HepG2 (cell line): Measurements from ENCODE around the gene UBE2B. TPM values are rescaled to one million over a fixed set of nuclear protein-coding genes. Genes with fewer than 3 reads are reported as not detected.

ENCODE experiments used
- ATF7-NPFF ChIP-seq: sonication (generic); formaldehyde crosslinking; IDR thresholded peaks from 2 replicates; pipeline ENCODE4 v1.8.1; 2023; ENCODE audit warnings: mild to moderate bottlenecking, low read depth, missing genetic modification reagents, moderate library complexity
- CEBPB ChIP-seq: IDR thresholded peaks from 2 replicates; pipeline ENCODE4 v1.6.1; 2011; ENCODE audit warnings: low read depth, low read length, improper control_type of control experiment, borderline replicate concordance
- EED ChIP-seq: sonication (generic); formaldehyde crosslinking; IDR thresholded peaks from 2 replicates; pipeline ENCODE4 v1.5.0; 2020; ENCODE audit warnings: mild to moderate bottlenecking, missing genetic modification reagents
- ETS1 ChIP-seq: sonication (generic); formaldehyde crosslinking; IDR thresholded peaks from 2 replicates; pipeline ENCODE4 v1.4.0; 2020; ENCODE audit warnings: missing genetic modification reagents
- FOXC1 ChIP-seq: sonication (generic); formaldehyde crosslinking; IDR thresholded peaks from 2 replicates; pipeline ENCODE4 v1.8.0; 2022; ENCODE audit warnings: mild to moderate bottlenecking, missing genetic modification reagents, borderline replicate concordance
- HNRNPL ChIP-seq: fragments of 200-400 bp; formaldehyde crosslinking; IDR thresholded peaks from 2 replicates; pipeline ENCODE4 v1.6.1; 2017; ENCODE audit warnings: mild to moderate bottlenecking, low read depth, low read length
- HOXA5 ChIP-seq: sonication (generic); formaldehyde crosslinking; IDR thresholded peaks from 2 replicates; pipeline ENCODE4 v1.4.0; 2020; ENCODE audit warnings: missing genetic modification reagents
- IKZF4 ChIP-seq: sonication (generic); formaldehyde crosslinking; IDR thresholded peaks from 2 replicates; pipeline ENCODE4 v1.5.1; 2020; ENCODE audit warnings: borderline replicate concordance, mild to moderate bottlenecking, low read depth, missing genetic modification reagents; ENCODE audit errors: not compliant biosample characterization
- MBNL3 ChIP-seq: fragments of 250-450 bp; sonication (Bioruptor Pico); conservative IDR thresholded peaks from 2 replicates; pipeline ENCODE4 v1.8.0; 2022; ENCODE audit warnings: mild to moderate bottlenecking, inconsistent platforms
- PHF21A ChIP-seq: sonication (generic); formaldehyde crosslinking; IDR thresholded peaks from 2 replicates; pipeline ENCODE4 v1.5.0; 2020; ENCODE audit warnings: mild to moderate bottlenecking, missing genetic modification reagents
- RFXAP ChIP-seq: sonication (generic); formaldehyde crosslinking; IDR thresholded peaks from 2 replicates; pipeline ENCODE4 v1.4.0; 2020; ENCODE audit warnings: missing genetic modification reagents, borderline replicate concordance
- TBX2 ChIP-seq: sonication (generic); formaldehyde crosslinking; IDR thresholded peaks from 2 replicates; pipeline ENCODE4 v1.5.0; 2020; ENCODE audit warnings: missing genetic modification reagents, mild to moderate bottlenecking, borderline replicate concordance
- TFDP1 ChIP-seq: IDR thresholded peaks from 2 replicates; pipeline ENCODE4 v1.6.1; 2016; ENCODE audit warnings: missing compliant biosample characterization, missing genetic modification reagents, borderline replicate concordance
- ZC3H13 ChIP-seq: sonication (generic); formaldehyde crosslinking; IDR thresholded peaks from 2 replicates; pipeline ENCODE4 v1.8.1; 2023; ENCODE audit warnings: mild to moderate bottlenecking, missing genetic modification reagents, moderate library complexity
- ZFAT ChIP-seq: sonication (generic); formaldehyde crosslinking; conservative IDR thresholded peaks from 2 replicates; pipeline ENCODE4 v1.8.1; 2023; ENCODE audit warnings: missing genetic modification reagents, inconsistent platforms
- ZMAT3 ChIP-seq: sonication (generic); formaldehyde crosslinking; conservative IDR thresholded peaks from 2 replicates; pipeline ENCODE4 v1.7.0; 2021; ENCODE audit warnings: missing genetic modification reagents
- ZNF12 ChIP-seq: sonication (generic); formaldehyde crosslinking; IDR thresholded peaks from 2 replicates; pipeline ENCODE4 v1.5.0; 2020; ENCODE audit warnings: missing genetic modification reagents
- ZNF138 ChIP-seq: sonication (generic); formaldehyde crosslinking; IDR thresholded peaks from 2 replicates; pipeline ENCODE4 v1.5.0; 2020; ENCODE audit warnings: mild to moderate bottlenecking, low read depth, missing genetic modification reagents
- ZNF333 ChIP-seq: sonication (generic); formaldehyde crosslinking; IDR thresholded peaks from 2 replicates; pipeline ENCODE4 v1.4.0; 2020; ENCODE audit warnings: mild to moderate bottlenecking, missing genetic modification reagents, borderline replicate concordance
- ZNF350 ChIP-seq: sonication (generic); formaldehyde crosslinking; IDR thresholded peaks from 2 replicates; pipeline ENCODE4 v1.4.0; 2020; ENCODE audit warnings: mild to moderate bottlenecking, low read depth, missing genetic modification reagents, borderline replicate concordance
- ZNF513 ChIP-seq: sonication (generic); formaldehyde crosslinking; conservative IDR thresholded peaks from 2 replicates; pipeline ENCODE4 v1.5.0; 2020; ENCODE audit warnings: missing genetic modification reagents
- ZNF614 ChIP-seq: IDR thresholded peaks from 2 replicates; pipeline ENCODE4 v1.6.1; 2018; ENCODE audit warnings: missing biosample characterization, missing genetic modification reagents, inconsistent platforms, borderline replicate concordance
- ZNF747 ChIP-seq: sonication (generic); formaldehyde crosslinking; IDR thresholded peaks from 2 replicates; pipeline ENCODE4 v1.8.1; 2023; ENCODE audit warnings: missing genetic modification reagents, mild to moderate bottlenecking, borderline replicate concordance
- ZNF780A ChIP-seq: sonication (generic); formaldehyde crosslinking; IDR thresholded peaks from 2 replicates; pipeline ENCODE4 v1.8.0; 2022; ENCODE audit warnings: mild to moderate bottlenecking, missing genetic modification reagents, moderate library complexity
- ZNF883 ChIP-seq: sonication (generic); formaldehyde crosslinking; IDR thresholded peaks from 2 replicates; pipeline ENCODE4 v1.5.1; 2020; ENCODE audit warnings: mild to moderate bottlenecking, missing genetic modification reagents; ENCODE audit errors: not compliant biosample characterization
- ZSCAN31 ChIP-seq: sonication (generic); formaldehyde crosslinking; IDR thresholded peaks from 2 replicates; pipeline ENCODE4 v1.5.0; 2020; ENCODE audit warnings: low read depth, mild to moderate bottlenecking, missing genetic modification reagents
- polyA plus RNA-seq, 8 experiments: library from polyadenylated mRNA; depleted of rRNA in 3 of 8; stranded (reverse) in 7 of 8; unstranded in 1 of 8; fragments of >200 nt; fragmentation: Illumina TruSeq in 4 of 8; extraction: Trizol in 4 of 8; gene quantifications; 2 replicates each; pipeline versions ENCODE4 v1.2.1 to v1.2.3, GENCODE V29; 2011 to 2016; ENCODE audit warnings: low read depth in 4 of 8, missing spikeins in 1 of 8, mixed read lengths in 1 of 8; ENCODE audit not compliant: insufficient read depth in 1 of 8
- total RNA-seq, 5 experiments: library from RNA; depleted of rRNA; stranded (reverse); fragments of >200 nt; fragmentation: Illumina TruSeq; extraction: Trizol; gene quantifications; 2 replicates each; pipeline ENCODE4 v1.2.3, GENCODE V29; 2016; ENCODE audit warnings: low read depth in 1 of 5

UBE2B gene
- total and polyA plus RNA-seq, 2 of the 13 experiments (the other 11 are each of a cell fraction or from before 2014, with no cell fraction given), result 25.2 to 56.0 TPM

GRCh38 chr5:134370871-134371833 lies at the start of gene UBE2B (continued):
- no peak for TF ChIP-seq ZNF513 (CRISPR knock-in tag)
- TF ChIP-seq HOXA5 (CRISPR knock-in tag), result 0 out of 2 replicates have a peak, but pooled peaks have one; percentile 42
- TF ChIP-seq EED (CRISPR knock-in tag), result no peak
- TF ChIP-seq ZNF780A (CRISPR knock-in tag), result no peak
- no peak for TF ChIP-seq ZNF333
- peak; percentile 86 for TF ChIP-seq ZNF350
- TF ChIP-seq ZSCAN31, result no peak
- peak; percentile 81; the same call in 1 of the 2 replicates for TF ChIP-seq CEBPB
- TF ChIP-seq FOXC1, result peak; percentile 90
- peak; percentile 44; the same call in 1 of the 2 replicates for TF ChIP-seq ZMAT3 (CRISPR knock-in tag)
- TF ChIP-seq ETS1 (CRISPR knock-in tag), result 0 out of 2 replicates have a peak, but pooled peaks have one; percentile 39
- peak; percentile 93 for TF ChIP-seq TFDP1
- peak; percentile 47 for TF ChIP-seq ATF7-NPFF (CRISPR knock-in tag)
- no peak for TF ChIP-seq ZNF883 (CRISPR knock-in tag)
- 0 out of 2 replicates have a peak, but pooled peaks have one; percentile 90 for TF ChIP-seq ZNF138 (CRISPR knock-in tag)
- TF ChIP-seq ZFAT (CRISPR knock-in tag), result no peak
- no peak for TF ChIP-seq IKZF4 (CRISPR knock-in tag)
- TF ChIP-seq ZNF747, result no peak
- TF ChIP-seq HNRNPL, result no peak
- TF ChIP-seq ZC3H13, result no peak; the same call in none of the 2 replicates
- peak; percentile 45 for TF ChIP-seq PHF21A (CRISPR knock-in tag)
- no peak; the same call in 1 of the 2 replicates for TF ChIP-seq MBNL3 (CRISPR knock-in tag)
- TF ChIP-seq ZNF12 (CRISPR knock-in tag), result no peak
- TF ChIP-seq RFXAP (CRISPR knock-in tag), result peak; percentile 65; the same call in 1 of the 2 replicates
- TF ChIP-seq TBX2 (CRISPR knock-in tag), result no peak; the same call in 1 of the 2 replicates
- 0 out of 2 replicates have a peak, but pooled peaks have one; percentile 66 for TF ChIP-seq ZNF614 (CRISPR knock-in tag)
